Activated naive CD8-positive, alpha-beta T cell (primary cell): ENCODE results near the gene ACTL6B.

Experiments used
- H3K27ac Mint-ChIP-seq: one replicate; pipeline ENCODE4 v1.8.0; 2021; ENCODE audit warnings: mixed read lengths
- H3K27me3 Mint-ChIP-seq: one replicate; pipeline ENCODE4 v1.8.0; 2021; ENCODE audit warnings: mixed read lengths
- H3K36me3 Mint-ChIP-seq: one replicate; pipeline ENCODE4 v1.8.0; 2021; ENCODE audit warnings: mixed read lengths
- H3K4me1 Mint-ChIP-seq: one replicate; pipeline ENCODE4 v1.8.0; 2021; ENCODE audit warnings: low read depth, mixed read lengths
- H3K4me3 Mint-ChIP-seq: one replicate; pipeline ENCODE4 v1.8.0; 2021; ENCODE audit warnings: mild to moderate bottlenecking, mixed read lengths
- H3K9me3 Mint-ChIP-seq: one replicate; pipeline ENCODE4 v1.8.0; 2021; ENCODE audit warnings: low read depth, mixed read lengths

The ACTL6B gene

GRCh38 chr7:100607111-100607510 is 49.1 kb downstream of the ACTL6B start:
- H3K9me3 Mint-ChIP-seq, result no peaks in the 10 kb centered on the region
- no peak overlapping the region for H3K27ac Mint-ChIP-seq
- H3K36me3 Mint-ChIP-seq, result no peaks in the 10 kb centered on the region
- H3K27me3 Mint-ChIP-seq, result no peaks in the 10 kb centered on the region
- H3K4me3 Mint-ChIP-seq, result no peak overlapping the region
- H3K4me1 Mint-ChIP-seq, result peaks cover 21% of the 10 kb centered on the region

- Mint-ChIP-seq H3K4me3 (peak overlapping the region; percentile 5), H3K4me1 (peaks cover 19% of the 10 kb centered on the region), H3K36me3 (no peaks in the 10 kb centered on the region), H3K27me3 (no peaks in the 10 kb centered on the region), H3K27ac (no peak overlapping the region), H3K9me3 (no peaks in the 10 kb centered on the region)
Measured at GRCh38 chr7:100606313-100606712, 49.9 kb downstream of the ACTL6B start.

GRCh38 chr7:100604976-100605911 is 51.0 kb downstream of the ACTL6B start:
- no peaks in the 10 kb centered on the region for H3K36me3 Mint-ChIP-seq
- H3K9me3 Mint-ChIP-seq, result no peaks in the 10 kb centered on the region

GRCh38 chr7:100604028-100604975 is 51.9 kb downstream of the ACTL6B start:
- H3K27me3 Mint-ChIP-seq, result no peaks in the 10 kb centered on the region
- H3K4me1 Mint-ChIP-seq, result peaks cover 17% of the 10 kb centered on the region
- H3K9me3 Mint-ChIP-seq, result no peaks in the 10 kb centered on the region
- no peaks in the 10 kb centered on the region for H3K36me3 Mint-ChIP-seq
- no peak overlapping the region for H3K27ac Mint-ChIP-seq
- peak overlapping the region; percentile 78 for H3K4me3 Mint-ChIP-seq

More at GRCh38 chr7:100604976-100605911, 51.0 kb downstream of the ACTL6B start:
- H3K27ac Mint-ChIP-seq, result no peak overlapping the region
- H3K4me1 Mint-ChIP-seq, result peaks cover 17% of the 10 kb centered on the region
- H3K4me3 Mint-ChIP-seq, result peak overlapping the region; percentile 78
- no peaks in the 10 kb centered on the region for H3K27me3 Mint-ChIP-seq

- Mint-ChIP-seq H3K9me3 (no peaks in the 10 kb centered on the region), H3K36me3 (no peaks in the 10 kb centered on the region), H3K27ac (no peak overlapping the region), H3K27me3 (no peaks in the 10 kb centered on the region), H3K4me3 (peak overlapping the region; percentile 78), H3K4me1 (peaks cover 17% of the 10 kb centered on the region)
Measured at GRCh38 chr7:100603726-100604027, 52.6 kb downstream of the ACTL6B start.

GRCh38 chr7:100602889-100603725 is 53.1 kb downstream of the ACTL6B start:
- Mint-ChIP-seq H3K27ac (no peak overlapping the region), H3K9me3 (no peaks in the 10 kb centered on the region), H3K27me3 (no peaks in the 10 kb centered on the region), H3K4me3 (peak overlapping the region; percentile 78), H3K4me1 (peaks cover 17% of the 10 kb centered on the region), H3K36me3 (no peaks in the 10 kb centered on the region)

GRCh38 chr7:100600730-100601038 is 55.6 kb downstream of the ACTL6B start:
- no peak overlapping the region for H3K4me3 Mint-ChIP-seq
- peaks cover 15% of the 10 kb centered on the region for H3K4me1 Mint-ChIP-seq
- no peaks in the 10 kb centered on the region for H3K9me3 Mint-ChIP-seq
- H3K27me3 Mint-ChIP-seq, result no peaks in the 10 kb centered on the region
- H3K36me3 Mint-ChIP-seq, result no peaks in the 10 kb centered on the region
- no peak overlapping the region for H3K27ac Mint-ChIP-seq

- no peaks in the 10 kb centered on the region for H3K9me3 Mint-ChIP-seq
- no peaks in the 10 kb centered on the region for H3K27me3 Mint-ChIP-seq
- no peak overlapping the region for H3K27ac Mint-ChIP-seq
- H3K4me3 Mint-ChIP-seq, result no peak overlapping the region
- peaks cover 12% of the 10 kb centered on the region for H3K4me1 Mint-ChIP-seq
- H3K36me3 Mint-ChIP-seq, result no peaks in the 10 kb centered on the region
Measured at GRCh38 chr7:100599911-100600729, 56.1 kb downstream of the ACTL6B start.

- Mint-ChIP-seq H3K9me3 (no peaks in the 10 kb centered on the region), H3K27ac (no peak overlapping the region), H3K4me3 (no peak overlapping the region), H3K4me1 (peaks cover 3% of the 10 kb centered on the region), H3K36me3 (no peaks in the 10 kb centered on the region), H3K27me3 (no peaks in the 10 kb centered on the region)
Measured at GRCh38 chr7:100598425-100598824, 57.8 kb downstream of the ACTL6B start.

GRCh38 chr7:100595188-100595587 is 61.1 kb downstream of the ACTL6B start:
- Mint-ChIP-seq H3K27ac (no peak overlapping the region), H3K9me3 (no peaks in the 10 kb centered on the region), H3K4me3 (no peak overlapping the region), H3K27me3 (peaks cover 3% of the 10 kb centered on the region), H3K36me3 (no peaks in the 10 kb centered on the region), H3K4me1 (no peaks in the 10 kb centered on the region)
